ENCODE results near the gene DHX29.

DNA sequence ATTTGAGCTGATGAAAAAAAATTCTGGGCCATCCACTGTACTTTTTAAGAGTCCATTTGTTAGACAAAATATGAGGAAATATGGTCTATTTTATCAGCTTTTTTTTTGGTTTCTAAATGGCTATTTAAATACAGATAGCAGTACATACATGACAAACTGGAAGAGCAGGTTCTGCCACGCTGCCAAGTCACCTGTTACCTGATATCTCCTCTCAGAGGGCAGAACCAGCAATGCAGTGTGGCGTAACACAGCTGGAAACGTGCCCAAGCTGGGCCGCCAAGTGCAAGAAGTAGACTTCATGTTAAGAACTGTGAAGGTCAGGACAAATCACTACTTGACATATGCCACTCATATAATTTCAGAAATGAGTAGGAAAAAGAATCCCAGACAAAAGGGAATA, 88.5 kb downstream of the DHX29 start:
- TF ChIP-seq, protein P1, sequence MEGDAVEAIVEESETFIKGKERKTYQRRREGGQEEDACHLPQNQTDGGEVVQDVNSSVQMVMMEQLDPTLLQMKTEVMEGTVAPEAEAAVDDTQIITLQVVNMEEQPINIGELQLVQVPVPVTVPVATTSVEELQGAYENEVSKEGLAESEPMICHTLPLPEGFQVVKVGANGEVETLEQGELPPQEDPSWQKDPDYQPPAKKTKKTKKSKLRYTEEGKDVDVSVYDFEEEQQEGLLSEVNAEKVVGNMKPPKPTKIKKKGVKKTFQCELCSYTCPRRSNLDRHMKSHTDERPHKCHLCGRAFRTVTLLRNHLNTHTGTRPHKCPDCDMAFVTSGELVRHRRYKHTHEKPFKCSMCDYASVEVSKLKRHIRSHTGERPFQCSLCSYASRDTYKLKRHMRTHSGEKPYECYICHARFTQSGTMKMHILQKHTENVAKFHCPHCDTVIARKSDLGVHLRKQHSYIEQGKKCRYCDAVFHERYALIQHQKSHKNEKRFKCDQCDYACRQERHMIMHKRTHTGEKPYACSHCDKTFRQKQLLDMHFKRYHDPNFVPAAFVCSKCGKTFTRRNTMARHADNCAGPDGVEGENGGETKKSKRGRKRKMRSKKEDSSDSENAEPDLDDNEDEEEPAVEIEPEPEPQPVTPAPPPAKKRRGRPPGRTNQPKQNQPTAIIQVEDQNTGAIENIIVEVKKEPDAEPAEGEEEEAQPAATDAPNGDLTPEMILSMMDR (IDR thresholded peaks at IDR 0.05), result no peak
- TF ChIP-seq POLR2A (IDR thresholded peaks at IDR 0.05), result no peak
- TF ChIP-seq POLR2AphosphoS5 (IDR thresholded peaks at IDR 0.05), result peak in 2 of 3 donors; percentile 30 to 60

All from transverse colon (tissue), 4 donors.